Kasumi-1 (cell line): ENCODE measurements around the gene ZMYM1.
A peak's percentile ranks its signal among the peaks of the same experiment; 100 is the strongest.
"Not testable (repeated sequence)": the region's sequence is repeated elsewhere in the genome, so short reads cannot be mapped to it uniquely, and the experiment has no call there.

Experiments
- DNase-seq, 2 experiments: peaks; one replicate each; lab custom pipeline; 2025; lab: John Stamatoyannopoulos, UW

ZMYM1 gene

GRCh38 chr1:35076426-35076825, 2.8 kb upstream of the ZMYM1 start:
- DNase-seq = not testable (repeated sequence)

- no peak for DNase-seq
Measured at GRCh38 chr1:35080171-35080854, 1.1 kb downstream of the ZMYM1 start.

GRCh38 chr1:35085421-35085820, 6.2 kb downstream of the ZMYM1 start:
- DNase-seq = no peak

- peak; percentile 88 to 93 for DNase-seq
Measured at GRCh38 chr1:35097224-35097623, 18.0 kb downstream of the ZMYM1 start.

GRCh38 chr1:35111106-35111505, 31.9 kb downstream of the ZMYM1 start:
- no peak for DNase-seq

- peak; percentile 35 to 61 for DNase-seq
Measured at GRCh38 chr1:35112668-35113067, 33.5 kb downstream of the ZMYM1 start.

GRCh38 chr1:35115459-35116383, 36.5 kb downstream of the ZMYM1 start:
- no peak for DNase-seq

- DNase-seq = no peak
Measured at GRCh38 chr1:35120458-35121133, 41.4 kb downstream of the ZMYM1 start.

GRCh38 chr1:35122311-35122710, 43.1 kb downstream of the ZMYM1 start:
- no peak for DNase-seq

GRCh38 chr1:35126546-35126945, 47.4 kb downstream of the ZMYM1 start:
- DNase-seq = no peak

GRCh38 chr1:35129080-35129479, 49.9 kb downstream of the ZMYM1 start:
- DNase-seq = no peak

- DNase-seq = no peak
Measured at GRCh38 chr1:35136780-35137179, 57.6 kb downstream of the ZMYM1 start.

GRCh38 chr1:35137590-35137989, 58.4 kb downstream of the ZMYM1 start:
- not testable (repeated sequence) for DNase-seq

- not testable (repeated sequence) for DNase-seq
Measured at GRCh38 chr1:35142294-35142693, 63.1 kb downstream of the ZMYM1 start.

- not testable (repeated sequence) for DNase-seq
Measured at GRCh38 chr1:35142728-35143127, 63.5 kb downstream of the ZMYM1 start.

GRCh38 chr1:35143737-35144508, 64.7 kb downstream of the ZMYM1 start:
- no peak for DNase-seq

- not testable (repeated sequence) for DNase-seq
Measured at GRCh38 chr1:35145892-35146549, 66.8 kb downstream of the ZMYM1 start.

GRCh38 chr1:35151220-35151619, 72.0 kb downstream of the ZMYM1 start:
- no peak for DNase-seq

GRCh38 chr1:35164893-35165292, 85.7 kb downstream of the ZMYM1 start:
- no peak for DNase-seq
